HFFc6 (cell line): ENCODE measurements around the gene CSNK1E. TPM values are rescaled to one million over a fixed set of nuclear protein-coding genes. Genes with fewer than 3 reads are reported as not detected.

ENCODE experiments used
- DNase-seq: peaks from one replicate; pipeline ENCODE4 v3.0.0-alpha.2; 2018
- H3K27ac Mint-ChIP-seq: 2 replicates; pipeline ENCODE4 v1.8.0; 2020; ENCODE audit warnings: mild to moderate bottlenecking, mixed read lengths
- H3K27me3 Mint-ChIP-seq: 2 replicates; pipeline ENCODE4 v1.8.0; 2021; ENCODE audit warnings: mild to moderate bottlenecking, moderate library complexity, mixed read lengths; ENCODE audit not compliant: insufficient read depth
- H3K36me3 Mint-ChIP-seq: 2 replicates; pipeline ENCODE4 v1.8.0; 2021; ENCODE audit warnings: low read depth, mixed read lengths
- H3K4me1 Mint-ChIP-seq: 2 replicates; pipeline ENCODE4 v1.8.0; 2020; ENCODE audit warnings: low read depth, mixed read lengths
- H3K4me3 Mint-ChIP-seq: 2 replicates; pipeline ENCODE4 v1.8.0; 2020; ENCODE audit warnings: mild to moderate bottlenecking, moderate library complexity, mixed read lengths
- H3K9me3 Mint-ChIP-seq: 2 replicates; pipeline ENCODE4 v1.8.0; 2020; ENCODE audit warnings: mild to moderate bottlenecking, mixed read lengths
- total RNA-seq, 6 experiments: library from RNA; stranded (reverse); fragmentation: NEBNext Ultra II Directional; extraction: Animal tissue kit (Norgen Biotek cat#: 25700); gene quantifications; 2 replicates in 1 of 6; 3 replicates in 5 of 6; pipeline ENCODE4 v1.2.3, GENCODE V29; 2021
- TF ChIP-seq, protein P1 (sequence below): fragments of 200-600 bp; sonication (generic); IDR thresholded peaks from 2 replicates; pipeline ENCODE4 v1.5.0; 2021; ENCODE audit warnings: antibody characterized with exemption, mild to moderate bottlenecking

CSNK1E gene
- total RNA-seq, 6 experiments from 2014 or later = 166 to 184 (median 172) TPM

DNA sequence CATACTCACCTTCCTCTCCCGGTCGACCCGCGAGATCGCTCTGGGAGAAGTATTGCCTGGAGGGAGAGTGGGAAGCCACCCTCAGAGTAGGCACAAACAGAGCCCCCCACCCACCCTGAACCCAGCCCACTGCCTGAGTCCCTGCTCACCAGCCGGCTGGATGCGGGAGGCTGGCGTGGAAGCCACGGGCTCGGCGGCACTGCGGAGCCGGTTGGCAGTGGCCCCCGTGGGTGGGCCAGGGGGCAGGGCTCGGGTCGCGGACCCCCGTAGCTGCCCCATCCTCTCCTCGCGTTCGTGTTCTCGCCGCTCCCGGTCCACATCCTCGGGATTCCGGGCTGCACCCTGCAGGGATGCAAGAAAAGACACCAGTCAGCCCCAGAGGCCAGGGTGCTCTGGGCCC lies 23.0 kb downstream of the CSNK1E start:
- Mint-ChIP-seq H3K4me3 (no peak overlapping the region), H3K4me1 (no peaks in the 10 kb centered on the region), H3K27ac (peak overlapping the region; percentile 43; the same call in 1 of the 2 replicates), H3K27me3 (peaks cover 11% of the 10 kb centered on the region), H3K36me3 (peaks cover 14% of the 10 kb centered on the region; the same call in 1 of the 2 replicates), H3K9me3 (no peaks in the 10 kb centered on the region)
- DNase-seq = no peak
- TF ChIP-seq, protein P1, sequence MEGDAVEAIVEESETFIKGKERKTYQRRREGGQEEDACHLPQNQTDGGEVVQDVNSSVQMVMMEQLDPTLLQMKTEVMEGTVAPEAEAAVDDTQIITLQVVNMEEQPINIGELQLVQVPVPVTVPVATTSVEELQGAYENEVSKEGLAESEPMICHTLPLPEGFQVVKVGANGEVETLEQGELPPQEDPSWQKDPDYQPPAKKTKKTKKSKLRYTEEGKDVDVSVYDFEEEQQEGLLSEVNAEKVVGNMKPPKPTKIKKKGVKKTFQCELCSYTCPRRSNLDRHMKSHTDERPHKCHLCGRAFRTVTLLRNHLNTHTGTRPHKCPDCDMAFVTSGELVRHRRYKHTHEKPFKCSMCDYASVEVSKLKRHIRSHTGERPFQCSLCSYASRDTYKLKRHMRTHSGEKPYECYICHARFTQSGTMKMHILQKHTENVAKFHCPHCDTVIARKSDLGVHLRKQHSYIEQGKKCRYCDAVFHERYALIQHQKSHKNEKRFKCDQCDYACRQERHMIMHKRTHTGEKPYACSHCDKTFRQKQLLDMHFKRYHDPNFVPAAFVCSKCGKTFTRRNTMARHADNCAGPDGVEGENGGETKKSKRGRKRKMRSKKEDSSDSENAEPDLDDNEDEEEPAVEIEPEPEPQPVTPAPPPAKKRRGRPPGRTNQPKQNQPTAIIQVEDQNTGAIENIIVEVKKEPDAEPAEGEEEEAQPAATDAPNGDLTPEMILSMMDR = no peak

DNA sequence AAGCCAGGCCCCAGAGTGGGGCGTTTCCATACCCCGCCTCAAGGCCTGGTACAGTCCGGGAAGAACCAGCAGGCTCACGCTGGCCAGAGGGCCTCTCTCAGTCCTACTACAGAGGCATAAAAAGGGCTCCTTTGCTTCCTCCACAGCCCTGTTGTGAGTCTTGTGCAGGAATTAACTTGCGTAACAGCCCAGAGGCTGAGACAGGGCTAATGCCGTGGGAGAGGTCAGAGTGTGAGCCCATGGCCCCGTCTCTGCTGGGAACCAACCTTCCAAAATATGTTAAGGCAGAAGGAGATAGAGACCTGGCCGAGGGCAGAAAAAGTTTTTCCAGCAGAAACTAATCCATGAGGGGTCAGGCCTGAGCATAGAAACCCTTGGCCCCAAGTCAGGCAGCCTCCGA lies 24.5 kb downstream of the CSNK1E start:
- Mint-ChIP-seq H3K4me3 (no peak overlapping the region), H3K36me3 (peaks cover 12% of the 10 kb centered on the region)

DNA sequence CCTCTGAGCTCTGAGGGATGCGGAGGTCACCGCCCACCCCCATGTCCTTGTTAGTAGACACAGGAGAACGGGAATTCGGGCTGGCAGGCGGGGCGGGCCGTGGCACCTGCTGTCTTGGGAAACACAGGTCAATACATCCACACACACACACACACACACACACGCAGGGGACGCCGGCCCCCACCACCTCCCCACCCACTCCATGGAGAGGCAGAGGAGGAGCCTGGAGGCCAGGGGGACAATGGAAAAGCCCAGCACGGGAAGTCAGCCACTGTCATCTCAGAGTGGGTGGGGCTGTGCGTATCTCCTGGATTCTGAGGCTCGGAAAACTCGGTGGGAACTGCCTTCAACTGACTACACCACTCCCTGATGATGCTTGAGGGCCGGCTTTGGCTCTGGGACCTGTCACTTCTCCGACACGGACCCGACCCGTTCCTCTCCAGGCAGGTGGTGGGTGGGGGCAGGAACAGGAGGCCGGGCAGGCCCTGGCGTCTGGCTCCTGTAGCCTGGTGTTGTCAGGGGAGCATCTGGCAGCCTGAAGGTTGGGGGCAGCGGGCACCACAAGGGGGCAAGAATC lies 25.9 kb downstream of the CSNK1E start:
- TF ChIP-seq, protein P1 = 0 out of 2 replicates have a peak, but pooled peaks have one; percentile 15
- H3K36me3 Mint-ChIP-seq = peaks cover 6% of the 10 kb centered on the region
- H3K4me1 Mint-ChIP-seq = peaks cover 7% of the 10 kb centered on the region
- no peak for DNase-seq
- H3K27me3 Mint-ChIP-seq = peaks cover 16% of the 10 kb centered on the region
- no peaks in the 10 kb centered on the region for H3K9me3 Mint-ChIP-seq
- peak overlapping the region; percentile 65; the same call in 1 of the 2 replicates for H3K27ac Mint-ChIP-seq
- no peak overlapping the region for H3K4me3 Mint-ChIP-seq

More for the DNA sequence above, 24.5 kb downstream of the CSNK1E start:
- TF ChIP-seq, protein P1 = no peak
- no peaks in the 10 kb centered on the region for H3K9me3 Mint-ChIP-seq
- no peak for DNase-seq
- H3K27ac Mint-ChIP-seq = no peak overlapping the region; the same call in 1 of the 2 replicates
- H3K27me3 Mint-ChIP-seq = peaks cover 8% of the 10 kb centered on the region
- no peaks in the 10 kb centered on the region for H3K4me1 Mint-ChIP-seq

DNA sequence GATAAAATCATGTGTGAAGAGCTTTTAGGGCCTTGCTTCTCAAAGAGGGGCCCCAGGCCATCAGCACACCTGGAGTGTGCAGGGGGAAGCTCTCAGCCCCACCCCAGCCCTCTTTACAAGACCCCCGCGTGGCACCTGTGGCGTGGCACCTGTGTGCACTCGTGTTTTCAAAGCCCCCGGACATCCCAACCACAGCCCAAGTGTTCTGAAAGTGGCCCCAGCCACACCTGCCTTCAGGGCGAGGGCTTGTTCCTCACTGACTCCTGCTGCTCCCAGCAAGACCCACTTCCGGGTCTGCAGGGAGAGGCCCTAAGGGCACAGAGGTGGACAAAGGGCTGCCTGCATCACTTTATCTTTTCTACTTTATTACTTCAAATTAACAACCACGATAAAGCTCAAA lies 26.9 kb downstream of the CSNK1E start:
- DNase-seq = no peak
- 0 out of 2 replicates have a peak overlapping the region, but pooled peaks have one; percentile 7 for H3K27ac Mint-ChIP-seq

DNA sequence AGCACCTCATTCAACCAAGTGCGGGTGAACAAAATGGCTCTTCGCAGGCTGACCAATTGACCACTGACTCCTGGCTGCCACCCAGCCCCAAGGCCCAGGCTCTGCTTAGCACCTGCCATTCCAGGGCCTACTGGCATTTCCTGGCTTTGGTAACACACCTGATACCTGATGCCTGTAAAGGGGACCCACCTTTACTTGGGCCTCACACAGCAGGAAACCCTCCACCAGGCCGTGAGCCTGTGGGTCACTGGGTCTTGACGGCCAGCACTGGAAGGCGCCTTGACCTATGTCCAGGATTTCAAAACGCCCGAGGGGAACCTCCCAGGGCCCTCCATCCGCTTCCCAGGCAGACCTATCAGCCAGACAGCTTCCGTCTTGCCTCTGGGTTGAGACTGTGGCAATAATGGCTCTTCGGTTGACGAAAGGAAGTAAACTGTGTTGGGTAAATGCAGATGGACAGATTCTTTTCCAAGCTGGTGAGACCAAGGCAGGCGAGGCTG lies 27.6 kb downstream of the CSNK1E start:
- Mint-ChIP-seq H3K27me3 (peaks cover 19% of the 10 kb centered on the region), H3K36me3 (peaks cover 6% of the 10 kb centered on the region), H3K9me3 (no peaks in the 10 kb centered on the region), H3K27ac (peak overlapping the region; percentile 49), H3K4me1 (peaks cover 14% of the 10 kb centered on the region), H3K4me3 (no peak overlapping the region)
- no peak for DNase-seq
- TF ChIP-seq, protein P1 = no peak

More for the DNA sequence above, 26.9 kb downstream of the CSNK1E start:
- Mint-ChIP-seq H3K4me3 (no peak overlapping the region), H3K36me3 (peaks cover 6% of the 10 kb centered on the region), H3K4me1 (peaks cover 9% of the 10 kb centered on the region), H3K9me3 (no peaks in the 10 kb centered on the region), H3K27me3 (peaks cover 18% of the 10 kb centered on the region)
- TF ChIP-seq, protein P1 = no peak
